Brain microvascular endothelial cell (primary cell): ENCODE results near the gene NDC80.

Experiments used
- DNase-seq: peaks from one replicate; pipeline ENCODE4 v3.0.0-alpha.2; 2020
- H3K27ac ChIP-seq: fragments of 250-450 bp; sonication (Bioruptor Pico); 2 replicates; pipeline ENCODE4 v1.5.1; 2020; ENCODE audit warnings: mild to moderate bottlenecking, moderate library complexity
- H3K27me3 ChIP-seq: fragments of 250-450 bp; sonication (Bioruptor Pico); replicated peaks from 2 replicates; pipeline ENCODE4 v1.5.1; 2020; ENCODE audit warnings: mild to moderate bottlenecking
- H3K36me3 ChIP-seq: fragments of 250-450 bp; sonication (Bioruptor Pico); replicated peaks from 2 replicates; pipeline ENCODE4 v1.5.1; 2020; ENCODE audit warnings: mild to moderate bottlenecking
- H3K4me3 ChIP-seq: 2 replicates; pipeline ENCODE4 v1.5.1; 2011; ENCODE audit warnings: low read depth, mild to moderate bottlenecking, control low read depth, low read length, moderate library complexity
- CTCF ChIP-seq: IDR thresholded peaks from 2 replicates; pipeline ENCODE4 v1.5.1; 2011; ENCODE audit warnings: low read depth, mild to moderate bottlenecking, moderate library complexity, low read length, control low read depth, inconsistent platforms; ENCODE audit errors: missing control alignments
- in situ Hi-C: cut with HindIII; loops from 2 replicates; pipeline ENCODE4 v1.10.0; 2017; ENCODE audit warnings: low sequenced_read_pairs, low pct_ligation_motif_present

NDC80 gene

GRCh38 chr18:2549462-2549861 is 21.9 kb upstream of the NDC80 start:
- H3K27me3 ChIP-seq: no peaks in the 10 kb centered on the region
- no peak overlapping the region for H3K27ac ChIP-seq
- in situ Hi-C loops: no loop called here
- no peaks in the 10 kb centered on the region for H3K36me3 ChIP-seq
- TF ChIP-seq CTCF: no peak
- no peak for DNase-seq
- H3K4me3 ChIP-seq: no peak overlapping the region

DNA sequence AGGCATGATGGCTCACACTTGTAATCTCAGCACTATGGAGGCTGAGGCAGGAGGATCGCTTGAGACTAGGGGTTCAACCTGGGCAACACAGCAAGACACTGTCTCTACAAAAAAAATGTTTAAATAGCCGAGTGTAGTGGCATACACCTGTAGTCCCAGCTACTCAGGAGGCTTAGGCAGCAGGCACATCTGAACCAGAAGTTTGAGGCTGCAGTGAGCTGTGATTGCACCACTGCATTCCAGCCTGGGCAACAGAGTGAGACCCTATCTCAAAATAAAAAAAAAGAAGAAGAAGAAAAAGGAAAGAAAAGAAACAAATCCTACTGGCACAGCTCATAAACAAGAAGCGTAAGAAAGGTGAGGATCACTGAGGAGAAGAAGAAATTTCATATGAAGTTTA is 19.9 kb upstream of the NDC80 start:
- Histone ChIP-seq H3K27ac (no peak overlapping the region), H3K4me3 (no peak overlapping the region), H3K27me3 (no peaks in the 10 kb centered on the region), H3K36me3 (no peaks in the 10 kb centered on the region)
- TF ChIP-seq CTCF: no peak
- in situ Hi-C loops: no loop called here
- no peak for DNase-seq

GRCh38 chr18:2554696-2555095 is 16.7 kb upstream of the NDC80 start:
- no peak overlapping the region for H3K4me3 ChIP-seq
- in situ Hi-C loops: no loop called here
- H3K36me3 ChIP-seq: no peaks in the 10 kb centered on the region
- no peak for DNase-seq
- TF ChIP-seq CTCF: no peak
- no peaks in the 10 kb centered on the region for H3K27me3 ChIP-seq
- no peak overlapping the region for H3K27ac ChIP-seq

DNA sequence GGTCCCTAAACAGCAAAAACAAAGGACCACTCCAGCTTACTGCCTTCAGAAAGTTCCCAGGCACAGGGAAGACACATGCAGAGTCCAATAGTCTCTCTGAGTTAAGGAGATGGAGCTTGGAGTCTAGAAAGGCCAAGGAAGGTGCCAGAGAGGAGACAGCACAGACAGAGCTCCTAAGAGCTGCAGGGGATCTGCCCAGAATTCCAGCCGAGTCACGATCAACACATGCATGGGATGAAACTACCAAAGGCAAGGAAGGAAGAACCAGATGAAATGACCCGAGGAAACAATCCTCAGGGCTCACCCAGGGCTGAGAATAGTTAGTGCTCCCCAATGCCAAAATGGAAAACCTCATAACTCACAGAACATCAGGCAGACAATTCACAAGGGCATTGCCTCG is 15.5 kb upstream of the NDC80 start:
- no peak overlapping the region for H3K4me3 ChIP-seq
- H3K27ac ChIP-seq: no peak overlapping the region
- in situ Hi-C loops: no loop called here
- H3K36me3 ChIP-seq: no peaks in the 10 kb centered on the region
- TF ChIP-seq CTCF: no peak
- no peak for DNase-seq
- no peaks in the 10 kb centered on the region for H3K27me3 ChIP-seq

DNA sequence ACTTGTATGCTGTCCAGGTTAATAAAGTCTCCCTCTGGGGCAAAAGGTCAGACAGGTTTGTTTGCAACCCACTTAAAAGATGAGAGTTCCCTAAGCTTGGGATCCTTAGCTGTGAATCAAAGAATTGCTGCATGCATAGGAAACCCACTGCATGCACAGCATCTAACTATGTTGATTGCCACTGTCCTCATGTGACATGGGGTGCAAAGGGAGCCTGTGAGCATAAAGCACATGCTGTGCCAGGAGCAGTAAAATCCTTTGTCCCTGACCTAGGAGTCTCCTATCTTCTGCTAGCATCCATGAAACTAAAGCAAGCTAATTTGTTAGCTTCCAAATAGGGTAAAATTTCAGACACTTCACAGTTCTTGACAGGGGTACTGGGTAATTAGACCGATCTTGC is 13.8 kb upstream of the NDC80 start:
- TF ChIP-seq CTCF: no peak
- in situ Hi-C loops: no loop called here
- no peak overlapping the region for H3K27ac ChIP-seq
- H3K4me3 ChIP-seq: no peak overlapping the region
- DNase-seq: no peak
- no peaks in the 10 kb centered on the region for H3K27me3 ChIP-seq
- no peaks in the 10 kb centered on the region for H3K36me3 ChIP-seq

DNA sequence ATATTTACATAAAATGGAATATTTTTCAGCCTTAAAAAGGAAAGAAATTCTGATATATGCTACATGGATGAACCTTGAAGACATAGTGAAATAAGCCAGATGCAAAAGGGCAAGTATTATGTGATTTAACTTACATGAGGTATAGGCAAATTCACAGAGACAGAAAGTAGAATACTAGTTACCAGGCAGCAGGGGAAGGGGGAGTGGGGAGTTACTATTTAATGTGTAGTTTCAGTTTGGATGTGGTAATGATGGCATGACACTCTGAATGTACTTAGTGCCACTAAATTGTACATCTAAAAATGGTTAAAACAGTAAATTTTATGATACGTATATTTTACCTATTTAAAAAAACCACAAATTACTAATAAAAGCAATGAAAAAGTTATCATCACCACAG is 12.1 kb upstream of the NDC80 start:
- H3K36me3 ChIP-seq: no peaks in the 10 kb centered on the region
- in situ Hi-C loops: no loop called here
- H3K27me3 ChIP-seq: no peaks in the 10 kb centered on the region
- no peak for TF ChIP-seq CTCF
- no peak for DNase-seq
- no peak overlapping the region for H3K27ac ChIP-seq
- H3K4me3 ChIP-seq: no peak overlapping the region
